H9 (cell line): ENCODE measurements around the gene PTPRN2. TPM values are rescaled to one million over a fixed set of nuclear protein-coding genes. Genes with fewer than 3 reads are reported as not detected.

Experiments used
- DNase-seq: peaks from one replicate; pipeline ENCODE4 v3.0.0-alpha.2; 2017
- H2AFZ ChIP-seq: one replicate; pipeline ENCODE4 v1.6.1; 2013; ENCODE audit warnings: mild to moderate bottlenecking, low read length, control low read depth, moderate library complexity
- H2AK5ac ChIP-seq: 2 replicates; pipeline ENCODE4 v1.6.1; 2013; ENCODE audit warnings: low read length, control low read depth, mixed read lengths; ENCODE audit not compliant: insufficient read length
- H2BK120ac ChIP-seq: one replicate; pipeline ENCODE4 v1.6.1; 2013; ENCODE audit warnings: low read depth, mild to moderate bottlenecking, low read length, control low read depth, inconsistent platforms; ENCODE audit not compliant: poor library complexity, severe bottlenecking
- H2BK12ac ChIP-seq: 2 replicates; pipeline ENCODE4 v1.6.1; 2013; ENCODE audit warnings: low read length, control low read depth, mixed read lengths, low read depth; ENCODE audit not compliant: insufficient read length
- H2BK15ac ChIP-seq: 2 replicates; pipeline ENCODE4 v1.6.1; 2013; ENCODE audit warnings: low read depth, low read length, control low read depth
- H2BK20ac ChIP-seq: one replicate; pipeline ENCODE4 v1.6.1; 2013; ENCODE audit warnings: low read depth, mild to moderate bottlenecking, low read length, control low read depth, inconsistent platforms; ENCODE audit not compliant: poor library complexity, severe bottlenecking
- H2BK5ac ChIP-seq: 2 replicates; pipeline ENCODE4 v1.6.1; 2013; ENCODE audit warnings: low read length, control low read depth, mixed read lengths; ENCODE audit not compliant: insufficient read length
- H3K14ac ChIP-seq: 2 replicates; pipeline ENCODE4 v1.6.1; 2013; ENCODE audit warnings: low read length, control low read depth; ENCODE audit not compliant: insufficient read depth
- H3K18ac ChIP-seq: 2 replicates; pipeline ENCODE4 v1.6.1; 2013; ENCODE audit warnings: low read depth, mild to moderate bottlenecking, mixed read lengths, low read length, control low read depth; ENCODE audit not compliant: insufficient read length
- H3K23ac ChIP-seq: 2 replicates; pipeline ENCODE4 v1.6.1; 2013; ENCODE audit warnings: low read length, control low read depth, mixed read lengths, low read depth; ENCODE audit not compliant: insufficient read length
- H3K23me2 ChIP-seq: 2 replicates; pipeline ENCODE4 v1.6.1; 2013; ENCODE audit warnings: low read depth, mild to moderate bottlenecking, mixed read lengths, low read length, control low read depth; ENCODE audit not compliant: insufficient read length, poor library complexity, severe bottlenecking
- H3K27ac ChIP-seq: 2 replicates; pipeline ENCODE4 v1.5.1; 2013; ENCODE audit warnings: low read length, control low read depth, mixed read lengths, low read depth; ENCODE audit not compliant: insufficient read length
- H3K27me3 ChIP-seq: 2 replicates; pipeline ENCODE4 v1.6.1; 2013; ENCODE audit warnings: low read length, control low read depth, inconsistent platforms; ENCODE audit not compliant: insufficient read depth
- H3K4ac ChIP-seq: 2 replicates; pipeline ENCODE4 v1.6.1; 2013; ENCODE audit warnings: low read depth, mild to moderate bottlenecking, control low read depth, inconsistent platforms, low read length, moderate library complexity
- H3K4me1 ChIP-seq: 2 replicates; pipeline ENCODE4 v1.6.1; 2013; ENCODE audit warnings: low read length, control low read depth, inconsistent platforms; ENCODE audit not compliant: insufficient read depth
- H3K4me2 ChIP-seq: 2 replicates; pipeline ENCODE4 v1.6.1; 2013; ENCODE audit warnings: low read length, control low read depth, mixed read lengths; ENCODE audit not compliant: insufficient read length, insufficient read depth
- H3K56ac ChIP-seq: 2 replicates; pipeline ENCODE4 v1.6.1; 2013; ENCODE audit warnings: low read depth, mild to moderate bottlenecking, mixed read lengths, low read length, control low read depth; ENCODE audit not compliant: insufficient read length
- H3K79me1 ChIP-seq: 2 replicates; pipeline ENCODE4 v1.6.1; 2013; ENCODE audit warnings: low read depth, mild to moderate bottlenecking, moderate library complexity, low read length, control low read depth, inconsistent platforms; ENCODE audit not compliant: insufficient read depth, poor library complexity, severe bottlenecking
- H3K79me2 ChIP-seq: 2 replicates; pipeline ENCODE4 v1.6.1; 2013; ENCODE audit warnings: low read length, control low read depth, inconsistent platforms; ENCODE audit not compliant: insufficient read depth
- H3K9ac ChIP-seq: 2 replicates; pipeline ENCODE4 v1.6.1; 2013; ENCODE audit warnings: low read length, control low read depth, mixed read lengths; ENCODE audit not compliant: insufficient read length; ENCODE audit errors: extremely low read depth
- H3K9me3 ChIP-seq: one replicate; pipeline ENCODE4 v1.6.1; 2013; ENCODE audit warnings: low read depth, low read length, inconsistent platforms; ENCODE audit not compliant: control insufficient read depth
- H3T11ph ChIP-seq: one replicate; pipeline ENCODE4 v1.6.1; 2013; ENCODE audit warnings: mild to moderate bottlenecking, low read length, control low read depth, inconsistent platforms
- H4K20me1 ChIP-seq: one replicate; pipeline ENCODE4 v1.6.1; 2013; ENCODE audit not compliant: control insufficient read depth, insufficient read length, insufficient read depth
- H4K5ac ChIP-seq: 2 replicates; pipeline ENCODE4 v1.6.1; 2013; ENCODE audit warnings: low read depth, mild to moderate bottlenecking, mixed read lengths, low read length, control low read depth; ENCODE audit not compliant: insufficient read length
- H4K8ac ChIP-seq: replicated peaks from 2 replicates; pipeline ENCODE4 v1.6.1; 2013; ENCODE audit warnings: low read length, control low read depth, mixed read lengths, low read depth; ENCODE audit not compliant: insufficient read length
- H4K91ac ChIP-seq: 2 replicates; pipeline ENCODE4 v1.6.1; 2013; ENCODE audit warnings: low read depth, mild to moderate bottlenecking, moderate library complexity, mixed read lengths, low read length, control low read depth; ENCODE audit not compliant: insufficient read length
- H3K27ac Mint-ChIP-seq, 3 experiments: 2 replicates in 2 of 3; 3 replicates in 1 of 3; pipeline ENCODE4 v1.8.0; 2020 to 2021; ENCODE audit warnings: mixed read lengths in 3 of 3, mild to moderate bottlenecking in 1 of 3, moderate library complexity in 1 of 3
- H3K27me3 Mint-ChIP-seq: 2 replicates; pipeline ENCODE4 v1.8.0; 2021; ENCODE audit warnings: low read depth, mild to moderate bottlenecking, moderate library complexity, mixed read lengths
- H3K36me3 Mint-ChIP-seq, 3 experiments: 2 replicates in 2 of 3; 3 replicates in 1 of 3; pipeline ENCODE4 v1.8.0; 2020 to 2021; ENCODE audit warnings: low read depth in 3 of 3, mixed read lengths in 3 of 3; ENCODE audit not compliant: insufficient read depth in 1 of 3
- H3K4me1 Mint-ChIP-seq, 2 experiments: 2 replicates each; pipeline ENCODE4 v1.8.0; 2020; ENCODE audit warnings: mixed read lengths in 2 of 2
- H3K4me3 Mint-ChIP-seq, 2 experiments: 2 replicates in 1 of 2; 3 replicates in 1 of 2; pipeline ENCODE4 v1.8.0; 2020 to 2021; ENCODE audit warnings: mild to moderate bottlenecking in 2 of 2, mixed read lengths in 2 of 2, moderate library complexity in 1 of 2
- H3K9me3 Mint-ChIP-seq, 2 experiments: 2 replicates in 1 of 2; 3 replicates in 1 of 2; pipeline ENCODE4 v1.8.0; 2020; ENCODE audit warnings: mild to moderate bottlenecking in 2 of 2, mixed read lengths in 2 of 2, moderate library complexity in 1 of 2
- WGBS: extraction: QIAGEN DNeasy Blood & Tissue Kit; methylation state at CpG from one replicate; pipeline ENCODE4 v1.1.7; 2013; ENCODE audit warnings: missing lambda C conversion rate, low lambda C conversion rate, mixed read lengths; ENCODE audit not compliant: insufficient read length; ENCODE audit errors: extremely low coverage; 5-methylcytosine and 5-hydroxymethylcytosine counted together
- total RNA-seq: library from RNA; stranded (reverse); gene quantifications from 2 replicates; pipeline ENCODE4 v1.2.1, GENCODE V29; 2021
- TF ChIP-seq, protein P1 (sequence below): fragments of 200-600 bp; sonication (generic); conservative IDR thresholded peaks from 3 replicates; pipeline ENCODE4 v1.8.0; 2021; ENCODE audit warnings: antibody characterized with exemption, mild to moderate bottlenecking

The PTPRN2 gene
- total RNA-seq, 1 experiment from 2014 or later = 5.2 TPM

- Mint-ChIP-seq H3K4me1 (peaks cover 4 to 12% of the 10 kb centered on the region in 2 experiments), H3K36me3 (peaks cover 4 to 12% (median 11%) of the 10 kb centered on the region in 3 experiments), H3K9me3 (peaks cover 10 to 12% of the 10 kb centered on the region in 2 experiments), H3K27ac (no peak overlapping the region), H3K4me3 (no peak overlapping the region), H3K27me3 (peaks cover 14% of the 10 kb centered on the region)
- H3K9ac ChIP-seq = no peak overlapping the region
- H4K8ac ChIP-seq = no peak overlapping the region
- no peak overlapping the region for H2AK5ac ChIP-seq
- no peak overlapping the region for H3K56ac ChIP-seq
- H3K79me2 ChIP-seq = no peaks in the 10 kb centered on the region
- no peaks in the 10 kb centered on the region for H3K4me1 ChIP-seq
- peaks cover 13% of the 10 kb centered on the region for H3K9me3 ChIP-seq
- no peak overlapping the region for H2BK120ac ChIP-seq
- H4K5ac ChIP-seq = no peak overlapping the region
- H3K23ac ChIP-seq = no peak overlapping the region
- H4K91ac ChIP-seq = no peak overlapping the region
- no peak for DNase-seq
- no peaks in the 10 kb centered on the region for H4K20me1 ChIP-seq
- no peak overlapping the region for H3T11ph ChIP-seq
- no peak overlapping the region for H3K14ac ChIP-seq
- no peak overlapping the region for H3K18ac ChIP-seq
- no peak overlapping the region for H2BK15ac ChIP-seq
- no peak overlapping the region for H3K4ac ChIP-seq
- H2BK5ac ChIP-seq = no peak overlapping the region
- no peak overlapping the region for H2BK12ac ChIP-seq
- no peak overlapping the region for H2AFZ ChIP-seq
- H3K23me2 ChIP-seq = no peaks in the 10 kb centered on the region
- H3K27me3 ChIP-seq = no peaks in the 10 kb centered on the region
- H3K79me1 ChIP-seq = no peaks in the 10 kb centered on the region
- H2BK20ac ChIP-seq = no peak overlapping the region
- no peak overlapping the region for H3K4me2 ChIP-seq
- TF ChIP-seq, protein P1, sequence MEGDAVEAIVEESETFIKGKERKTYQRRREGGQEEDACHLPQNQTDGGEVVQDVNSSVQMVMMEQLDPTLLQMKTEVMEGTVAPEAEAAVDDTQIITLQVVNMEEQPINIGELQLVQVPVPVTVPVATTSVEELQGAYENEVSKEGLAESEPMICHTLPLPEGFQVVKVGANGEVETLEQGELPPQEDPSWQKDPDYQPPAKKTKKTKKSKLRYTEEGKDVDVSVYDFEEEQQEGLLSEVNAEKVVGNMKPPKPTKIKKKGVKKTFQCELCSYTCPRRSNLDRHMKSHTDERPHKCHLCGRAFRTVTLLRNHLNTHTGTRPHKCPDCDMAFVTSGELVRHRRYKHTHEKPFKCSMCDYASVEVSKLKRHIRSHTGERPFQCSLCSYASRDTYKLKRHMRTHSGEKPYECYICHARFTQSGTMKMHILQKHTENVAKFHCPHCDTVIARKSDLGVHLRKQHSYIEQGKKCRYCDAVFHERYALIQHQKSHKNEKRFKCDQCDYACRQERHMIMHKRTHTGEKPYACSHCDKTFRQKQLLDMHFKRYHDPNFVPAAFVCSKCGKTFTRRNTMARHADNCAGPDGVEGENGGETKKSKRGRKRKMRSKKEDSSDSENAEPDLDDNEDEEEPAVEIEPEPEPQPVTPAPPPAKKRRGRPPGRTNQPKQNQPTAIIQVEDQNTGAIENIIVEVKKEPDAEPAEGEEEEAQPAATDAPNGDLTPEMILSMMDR = no peak
- H3K27ac ChIP-seq = no peak overlapping the region
- WGBS = no CpG with 5 or more reads among the region's 11 CpGs
These were observed 699.0 kb downstream of the PTPRN2 start for GRCh38 chr7:157888579-157888978.
